PC-9 (cell line): ENCODE measurements around the gene ADGRF1. TPM values are rescaled to one million over a fixed set of nuclear protein-coding genes. Genes with fewer than 3 reads are reported as not detected.

Experiments
- BruUV-seq: library from RNA; stranded (reverse); fragments of 400-500 nt; replicated peaks from 2 replicates; lab custom pipeline; 2021; lab: Mats Ljungman, UMichigan
- CTCF ChIA-PET: fragments of 300-600 bp; sonication (Branson Sonifier 250); formaldehyde crosslinking; loops from one replicate; lab custom pipeline; 2022; ENCODE audit warnings: antibody characterized with exemption; lab: Charles Lee
- POLR2A ChIA-PET: fragments of 300-600 bp; sonication (Branson Sonifier 250); formaldehyde crosslinking; loops from one replicate; lab custom pipeline; 2022; ENCODE audit warnings: antibody characterized with exemption; ENCODE audit not compliant: unreplicated experiment; lab: Charles Lee
- DNase-seq, 2 experiments: peaks; one replicate each; pipeline versions ENCODE4 v3.0.0 to v3.0.0-alpha.2; 2015 to 2022; ENCODE audit warnings: mixed read lengths in 1 of 2
- H2AFZ ChIP-seq: fragments of 200-600 bp; sonication (generic); 2 replicates; pipeline ENCODE4 v1.8.1; 2017; ENCODE audit warnings: antibody characterized with exemption
- H3F3A ChIP-seq: fragments of 200-600 bp; sonication (generic); 2 replicates; pipeline ENCODE4 v1.8.1; 2017; ENCODE audit warnings: antibody characterized with exemption, mild to moderate bottlenecking, low read depth; ENCODE audit not compliant: insufficient read depth
- H3K27ac ChIP-seq: fragments of 200-600 bp; sonication (generic); 2 replicates; pipeline ENCODE4 v1.6.1; 2016; ENCODE audit warnings: mixed run types
- H3K27me3 ChIP-seq: fragments of 200-600 bp; sonication (generic); 2 replicates; pipeline ENCODE4 v1.6.1; 2016; ENCODE audit warnings: low read depth, mixed run types; ENCODE audit not compliant: insufficient read depth
- H3K36me3 ChIP-seq: fragments of 200-600 bp; sonication (generic); 2 replicates; pipeline ENCODE4 v1.6.1; 2016; ENCODE audit warnings: low read depth, mixed run types
- H3K4me1 ChIP-seq: fragments of 200-600 bp; sonication (generic); replicated peaks from 2 replicates; pipeline ENCODE4 v1.6.1; 2016; ENCODE audit warnings: mixed run types; ENCODE audit not compliant: insufficient read depth
- H3K4me2 ChIP-seq: fragments of 200-600 bp; sonication (generic); 2 replicates; pipeline ENCODE4 v1.6.1; 2017; ENCODE audit warnings: mixed run types
- H3K4me3 ChIP-seq: fragments of 200-600 bp; sonication (generic); 2 replicates; pipeline ENCODE4 v1.6.1; 2016; ENCODE audit warnings: mixed run types
- H3K79me2 ChIP-seq: fragments of 200-600 bp; sonication (generic); 2 replicates; pipeline ENCODE4 v1.6.1; 2017; ENCODE audit warnings: low read depth, mixed run types
- H3K9me2 ChIP-seq: fragments of 200-600 bp; sonication (generic); 2 replicates; pipeline ENCODE4 v1.8.1; 2017; ENCODE audit warnings: mild to moderate bottlenecking; ENCODE audit not compliant: insufficient read depth
- H3K9me3 ChIP-seq: fragments of 200-600 bp; sonication (generic); 2 replicates; pipeline ENCODE4 v1.8.1; 2016; ENCODE audit warnings: low read depth; ENCODE audit not compliant: insufficient read depth
- H4K20me1 ChIP-seq: fragments of 200-600 bp; sonication (generic); 2 replicates; pipeline ENCODE4 v1.8.1; 2017; ENCODE audit not compliant: insufficient read depth
- CTCF ChIP-seq: fragments of 200-600 bp; sonication (generic); conservative IDR thresholded peaks from 2 replicates; pipeline ENCODE4 v1.6.1; 2017; ENCODE audit warnings: mixed run types, antibody characterized with exemption, mild to moderate bottlenecking, moderate library complexity
- EZH2 ChIP-seq: fragments of 200-600 bp; sonication (generic); IDR thresholded peaks from 2 replicates; pipeline ENCODE4 v1.8.0; 2017; ENCODE audit warnings: antibody characterized with exemption, low read depth
- intact Hi-C: fragments of 100-400 bp; cut with micrococcal nuclease; formaldehyde crosslinking; loops from one replicate; pipeline ENCODE4 v1.10.0; 2022; ENCODE audit not compliant: unreplicated experiment
- total RNA-seq: library from RNA; stranded (reverse); gene quantifications from 2 replicates; pipeline ENCODE4 v1.2.3, GENCODE V29; 2021

ADGRF1 gene
- total RNA-seq, 1 experiment from 2014 or later, result 162 TPM

- H2AFZ ChIP-seq, result no peak overlapping the region
- H3K4me2 ChIP-seq, result peak overlapping the region; percentile 40; the same call in 1 of the 2 replicates
- H3K4me1 ChIP-seq, result peaks cover 76% of the 10 kb centered on the region
- H3K9me2 ChIP-seq, result no peaks in the 10 kb centered on the region
- H3F3A ChIP-seq, result peaks cover 26% of the 10 kb centered on the region
- DNase-seq, result peak; percentile 14 to 65
- intact Hi-C loops, result loop anchor here (1.0 to 5.0 kb wide), 2 partner anchors 137 to 204 kb away; no protein-coding TSS in a partner anchor
- no peaks in the 10 kb centered on the region for H4K20me1 ChIP-seq
- no peaks in the 10 kb centered on the region for H3K36me3 ChIP-seq
- TF ChIP-seq CTCF (no peak), EZH2 (no peak)
- no peaks in the 10 kb centered on the region for H3K27me3 ChIP-seq
- no peaks in the 10 kb centered on the region for H3K79me2 ChIP-seq
- peaks cover 3% of the 10 kb centered on the region; the same call in 1 of the 2 replicates for H3K9me3 ChIP-seq
- BruUV-seq, result no TSS peak
- POLR2A ChIA-PET, result no interaction called here
- H3K4me3 ChIP-seq, result no peak overlapping the region
- H3K27ac ChIP-seq, result 0 out of 2 replicates have a peak overlapping the region, but pooled peaks have one; percentile 21
- CTCF ChIA-PET, result interaction anchor here (0.6 kb wide), 2 partner anchors 45 to 201 kb away, joined by 3 to 4 read pairs; no protein-coding TSS in a partner anchor
Observed at GRCh38 chr6:46985943-46986342, 56.2 kb downstream of the ADGRF1 start.

GRCh38 chr6:46983007-46983411, 59.1 kb downstream of the ADGRF1 start:
- Histone ChIP-seq H3K79me2 (no peaks in the 10 kb centered on the region), H3K9me2 (no peaks in the 10 kb centered on the region), H3K4me1 (peaks cover 61% of the 10 kb centered on the region), H2AFZ (no peak overlapping the region), H4K20me1 (no peaks in the 10 kb centered on the region), H3K36me3 (no peaks in the 10 kb centered on the region), H3K4me3 (no peak overlapping the region), H3K27me3 (no peaks in the 10 kb centered on the region), H3K4me2 (peak overlapping the region; percentile 54), H3F3A (peaks cover 26% of the 10 kb centered on the region), H3K27ac (peak overlapping the region; percentile 70), H3K9me3 (peaks cover 5% of the 10 kb centered on the region; the same call in 1 of the 2 replicates)
- BruUV-seq, result no TSS peak
- POLR2A ChIA-PET, result interaction anchor here (0.6 kb wide), 3 partner anchors 126 to 1548 kb away, joined by 5 to 6 read pairs (median 5); no protein-coding TSS in a partner anchor
- CTCF ChIA-PET, result interaction anchor here (0.5 to 0.6 kb wide), 2 partner anchors 63 to 134 kb away, joined by 3 to 5 read pairs; no protein-coding TSS in a partner anchor
- TF ChIP-seq CTCF (peak; percentile 36; the same call in 1 of the 2 replicates), EZH2 (no peak)
- peak; percentile 14 to 98 for DNase-seq
- intact Hi-C loops, result loop anchor here (1.0 kb wide), 1 partner anchor 107 kb away; no protein-coding TSS in a partner anchor

DNA sequence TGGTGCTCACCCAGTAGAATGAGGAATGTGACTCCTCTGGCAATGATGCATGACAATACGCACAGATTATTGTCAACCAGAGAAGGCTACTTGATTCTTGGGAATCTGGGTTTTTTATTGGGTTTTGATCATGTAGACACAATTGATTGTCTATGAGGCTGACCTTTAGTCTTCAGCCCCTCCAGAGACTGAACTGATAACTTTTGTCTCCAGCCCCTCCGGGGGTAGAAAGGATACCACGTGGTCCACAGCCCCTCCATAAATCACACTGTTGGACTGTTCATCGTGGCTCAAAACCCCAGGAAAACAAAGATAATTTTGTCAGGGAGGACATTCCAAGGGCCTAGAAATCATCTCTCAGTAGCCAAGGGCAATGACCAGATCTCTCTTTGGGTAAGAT, 62.9 kb downstream of the ADGRF1 start:
- Histone ChIP-seq H3K27ac (no peak overlapping the region), H3K9me2 (no peaks in the 10 kb centered on the region), H3K4me3 (no peak overlapping the region), H3K36me3 (no peaks in the 10 kb centered on the region), H3K9me3 (peaks cover 5% of the 10 kb centered on the region; the same call in 1 of the 2 replicates), H3K4me2 (no peak overlapping the region), H2AFZ (no peak overlapping the region), H3K27me3 (no peaks in the 10 kb centered on the region), H3K4me1 (peaks cover 28% of the 10 kb centered on the region), H3F3A (peaks cover 24% of the 10 kb centered on the region), H4K20me1 (no peaks in the 10 kb centered on the region), H3K79me2 (no peaks in the 10 kb centered on the region)
- ChIA-PET POLR2A (no interaction called here), CTCF (no interaction called here)
- BruUV-seq, result no TSS peak
- intact Hi-C loops, result no loop called here
- no peak for TF ChIP-seq CTCF
- TF ChIP-seq EZH2, result no peak
- DNase-seq, result no peak
